ENCODE results near the gene OR14A2. TPM values are rescaled to one million over a fixed set of nuclear protein-coding genes. Genes with fewer than 3 reads are reported as not detected.
"Not testable (repeated sequence)": the region's sequence is repeated elsewhere in the genome, so short reads cannot be mapped to it uniquely, and the experiment has no call there.

OR14A2 gene
- not detected for total RNA-seq

DNA sequence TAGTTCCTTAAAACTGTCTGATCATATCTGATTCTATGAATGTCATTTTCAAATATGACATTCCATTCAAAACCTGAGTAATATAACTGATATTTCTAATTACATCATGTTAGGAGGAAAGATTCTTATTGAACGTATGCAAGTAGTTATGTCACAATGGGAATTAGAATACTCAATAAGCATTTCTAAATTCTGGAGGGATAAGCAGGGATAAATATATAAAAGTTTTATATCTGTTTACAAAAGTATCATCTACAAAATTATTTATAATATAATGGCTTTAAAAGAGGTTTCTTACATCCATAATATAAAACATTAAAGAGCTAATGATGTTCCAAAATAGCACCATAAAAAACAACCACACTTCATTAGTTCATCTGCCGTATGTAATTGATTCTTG lies at the start of gene OR14A2:
TSS of gene OR14A2 (minus strand) at position 101 of the 400 bp plus-strand sequence.
- TF ChIP-seq, protein P1, sequence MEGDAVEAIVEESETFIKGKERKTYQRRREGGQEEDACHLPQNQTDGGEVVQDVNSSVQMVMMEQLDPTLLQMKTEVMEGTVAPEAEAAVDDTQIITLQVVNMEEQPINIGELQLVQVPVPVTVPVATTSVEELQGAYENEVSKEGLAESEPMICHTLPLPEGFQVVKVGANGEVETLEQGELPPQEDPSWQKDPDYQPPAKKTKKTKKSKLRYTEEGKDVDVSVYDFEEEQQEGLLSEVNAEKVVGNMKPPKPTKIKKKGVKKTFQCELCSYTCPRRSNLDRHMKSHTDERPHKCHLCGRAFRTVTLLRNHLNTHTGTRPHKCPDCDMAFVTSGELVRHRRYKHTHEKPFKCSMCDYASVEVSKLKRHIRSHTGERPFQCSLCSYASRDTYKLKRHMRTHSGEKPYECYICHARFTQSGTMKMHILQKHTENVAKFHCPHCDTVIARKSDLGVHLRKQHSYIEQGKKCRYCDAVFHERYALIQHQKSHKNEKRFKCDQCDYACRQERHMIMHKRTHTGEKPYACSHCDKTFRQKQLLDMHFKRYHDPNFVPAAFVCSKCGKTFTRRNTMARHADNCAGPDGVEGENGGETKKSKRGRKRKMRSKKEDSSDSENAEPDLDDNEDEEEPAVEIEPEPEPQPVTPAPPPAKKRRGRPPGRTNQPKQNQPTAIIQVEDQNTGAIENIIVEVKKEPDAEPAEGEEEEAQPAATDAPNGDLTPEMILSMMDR (IDR thresholded peaks at IDR 0.05): no peak
- intact Hi-C loops (cut with DNase I): no loop called here
- Histone ChIP-seq H3K4me1 (no peaks in the 10 kb centered on the region), H3K4me3 (no peak within 1 kb of the TSS), H3K9me3 (no peaks in the 10 kb centered on the region), H3K27ac (no peak within 1 kb of the TSS), H3K27me3 (no peaks in the 10 kb centered on the region), H3K36me3 (no peaks in the 10 kb centered on the region)
- no peak for DNase-seq (ENCODE audit: low spot score in 2 of 2)

DNA sequence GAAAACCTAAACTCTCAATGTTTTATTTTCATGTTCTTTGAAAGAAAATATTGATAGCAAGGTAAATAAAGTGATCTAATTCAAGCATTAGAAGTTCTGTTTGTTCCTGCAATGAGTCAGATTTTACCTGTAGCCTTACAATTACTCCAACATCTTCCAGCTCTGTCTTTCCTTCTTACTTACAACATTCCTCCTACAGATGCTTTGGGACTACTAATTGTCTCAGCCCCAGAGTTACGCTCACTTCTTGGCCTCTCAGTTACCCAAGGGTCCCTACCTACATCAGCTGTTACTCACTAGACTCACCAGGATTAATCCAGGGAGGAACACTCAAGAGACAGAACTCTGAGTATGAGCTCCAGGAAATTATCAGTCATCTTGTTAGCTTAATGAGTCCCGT lies 49.6 kb upstream of the OR14A2 start:
- Histone ChIP-seq H3K4me1 (no peaks in the 10 kb centered on the region), H3K9me3 (no peaks in the 10 kb centered on the region), H3K36me3 (no peaks in the 10 kb centered on the region), H3K4me3 (no peak overlapping the region), H3K27me3 (no peaks in the 10 kb centered on the region), H3K27ac (no peak overlapping the region)
- DNase-seq (ENCODE audit: low spot score in 2 of 2): no peak
- TF ChIP-seq, protein P1 (IDR thresholded peaks at IDR 0.05): no peak
- intact Hi-C loops (cut with DNase I): no loop called here

DNA sequence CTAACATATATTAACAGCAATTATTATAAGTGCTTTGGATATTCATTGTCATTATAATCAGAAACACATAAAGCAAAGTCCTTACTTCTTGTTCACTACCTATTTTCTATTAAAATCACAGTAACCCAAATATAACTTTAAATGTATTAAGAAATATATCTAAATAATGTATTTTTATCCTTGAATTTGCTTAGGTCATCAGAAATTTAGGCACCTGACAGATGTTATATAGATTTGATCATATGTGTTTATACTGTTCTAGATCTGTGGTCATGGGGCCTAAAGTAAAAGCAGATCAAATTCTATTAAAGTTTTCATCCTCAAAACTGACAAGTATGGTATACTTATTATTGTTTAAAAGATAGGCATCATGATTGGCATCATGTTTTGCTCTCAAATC lies 21.7 kb upstream of the OR14A2 start:
- TF ChIP-seq, protein P1 (IDR thresholded peaks at IDR 0.05): no peak
- DNase-seq (ENCODE audit: low spot score in 2 of 2): no peak
- H3K4me1 ChIP-seq: no peaks in the 10 kb centered on the region
- H3K4me3 ChIP-seq: no peak overlapping the region
- intact Hi-C loops (cut with DNase I): no loop called here
- H3K27ac ChIP-seq: no peak overlapping the region
- no peaks in the 10 kb centered on the region for H3K9me3 ChIP-seq
- H3K36me3 ChIP-seq: no peaks in the 10 kb centered on the region
- H3K27me3 ChIP-seq: no peaks in the 10 kb centered on the region

DNA sequence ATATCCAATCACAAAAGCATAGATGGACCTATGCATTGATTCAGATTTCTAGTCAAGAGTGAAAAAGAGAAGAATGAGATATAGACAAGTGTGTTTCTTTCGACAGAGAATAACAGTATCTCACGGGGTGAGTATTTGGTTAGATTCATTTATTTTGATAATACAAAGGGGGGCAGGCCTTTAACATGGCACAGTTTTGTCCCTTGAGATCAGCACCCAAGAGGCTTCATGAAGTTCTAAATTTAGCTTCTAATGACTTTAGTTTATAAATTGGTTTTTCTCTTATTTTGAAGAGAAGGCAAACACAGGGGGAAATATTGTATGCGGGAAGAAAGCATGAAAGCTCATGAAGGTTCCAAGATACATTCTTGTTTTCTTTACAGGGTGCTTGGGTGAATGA lies 12.5 kb upstream of the OR14A2 start, which contains the start of gene OR1C1:
TSS of gene OR1C1 (minus strand) at position 101 of the 400 bp plus-strand sequence. CDS start 2,150 bp downstream, outside the sequence.
- Histone ChIP-seq H3K27ac (no peak within 1 kb of the TSS), H3K27me3 (no peaks in the 10 kb centered on the region), H3K36me3 (no peaks in the 10 kb centered on the region), H3K4me1 (no peaks in the 10 kb centered on the region), H3K4me3 (no peak within 1 kb of the TSS), H3K9me3 (no peaks in the 10 kb centered on the region)
- TF ChIP-seq, protein P1 (IDR thresholded peaks at IDR 0.05): no peak
- DNase-seq (ENCODE audit: low spot score in 2 of 2): no peak
- intact Hi-C loops (cut with DNase I): no loop called here

DNA sequence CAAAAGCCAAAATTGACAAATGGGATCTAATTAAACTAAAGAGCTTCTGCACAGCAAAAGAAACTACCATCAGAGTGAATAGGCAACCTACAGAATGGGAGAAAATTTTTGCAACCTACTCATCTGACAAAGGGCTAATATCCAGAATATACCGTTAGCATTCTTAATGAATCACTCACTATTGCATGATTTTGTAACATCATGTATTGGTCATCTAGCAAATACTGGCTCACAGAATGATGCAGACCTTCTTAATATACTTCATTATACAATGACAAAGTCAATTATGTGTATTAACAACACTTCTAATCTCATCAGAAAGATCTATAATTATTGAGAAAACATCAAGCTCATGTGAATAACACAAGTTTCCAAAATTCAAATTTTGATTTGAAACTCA lies 6.4 kb upstream of the OR14A2 start:
- DNase-seq (ENCODE audit: low spot score in 2 of 2); H3K27me3 ChIP-seq; H3K4me3 ChIP-seq; H3K9me3 ChIP-seq; H3K4me1 ChIP-seq; H3K36me3 ChIP-seq; intact Hi-C loops (cut with DNase I); H3K27ac ChIP-seq: not testable (repeated sequence)

DNA sequence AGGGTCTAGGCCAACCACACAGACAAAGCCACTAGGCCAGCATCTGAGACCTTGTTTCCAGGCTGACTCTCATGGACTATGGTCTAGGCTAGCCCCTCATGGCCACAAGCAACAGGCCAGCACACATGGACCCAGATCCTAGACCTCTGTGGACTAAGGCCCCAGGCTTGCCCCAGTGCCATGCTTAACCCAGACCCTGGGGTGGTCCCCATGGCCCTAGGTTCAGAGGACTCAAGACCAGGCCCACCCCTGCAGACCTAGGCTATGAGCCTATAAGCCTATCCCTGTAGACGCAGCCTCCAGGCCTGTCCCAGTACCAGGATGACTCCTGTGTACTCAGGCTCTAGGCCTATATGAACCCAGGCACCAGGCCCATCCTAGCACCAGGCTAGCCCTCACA lies 1.9 kb upstream of the OR14A2 start:
- Histone ChIP-seq H3K36me3 (no peaks in the 10 kb centered on the region), H3K9me3 (no peaks in the 10 kb centered on the region), H3K27me3 (no peaks in the 10 kb centered on the region), H3K4me3 (no peak overlapping the region), H3K4me1 (no peaks in the 10 kb centered on the region), H3K27ac (no peak overlapping the region)
- DNase-seq (ENCODE audit: low spot score in 2 of 2): no peak
- intact Hi-C loops (cut with DNase I): no loop called here
- TF ChIP-seq, protein P1 (IDR thresholded peaks at IDR 0.05): no peak

Measured in ascending aorta (tissue), 2 donors.